Measurements from ENCODE around the gene HS3ST4. TPM values are rescaled to one million over a fixed set of nuclear protein-coding genes. Genes with fewer than 3 reads are reported as not detected.
"Not testable (repeated sequence)": the region's sequence is repeated elsewhere in the genome, so short reads cannot be mapped to it uniquely, and the experiment has no call there.

The HS3ST4 gene
- total RNA-seq, 1 donor from 2014 or later, result not detected

GRCh38 chr16:25771216-25771615 is 79.5 kb downstream of the HS3ST4 start:
- Mint-ChIP-seq H3K27me3 (no peaks in the 10 kb centered on the region), H3K36me3 (ENCODE audit: low read depth) (no peaks in the 10 kb centered on the region), H3K27ac (no peak overlapping the region), H3K4me3 (no peak overlapping the region), H3K9me3 (peaks cover 2% of the 10 kb centered on the region), H3K4me1 (no peaks in the 10 kb centered on the region)
- CTCF ChIA-PET, result no interaction called here
- POLR2A ChIA-PET, result no interaction called here
- ATAC-seq (ENCODE audit: low read depth) (no peak), DNase-seq (no peak)
- intact Hi-C loops (cut with micrococcal nuclease), result no loop called here
- TF ChIP-seq CTCF (IDR thresholded peaks at IDR 0.05), result no peak

- H3K4me1 Mint-ChIP-seq, result no peaks in the 10 kb centered on the region
- DNase-seq, result no peak
- H3K4me3 Mint-ChIP-seq, result no peak overlapping the region
- no peaks in the 10 kb centered on the region for H3K27me3 Mint-ChIP-seq
- H3K36me3 Mint-ChIP-seq (ENCODE audit: low read depth), result no peaks in the 10 kb centered on the region
- CTCF ChIA-PET, result no interaction called here
- TF ChIP-seq CTCF (IDR thresholded peaks at IDR 0.05), result no peak
- no peak overlapping the region for H3K27ac Mint-ChIP-seq
- peaks cover 2% of the 10 kb centered on the region for H3K9me3 Mint-ChIP-seq
- POLR2A ChIA-PET, result no interaction called here
- intact Hi-C loops (cut with micrococcal nuclease), result no loop called here
- ATAC-seq (ENCODE audit: low read depth), result no peak
Observed at GRCh38 chr16:25771812-25772568, 80.2 kb downstream of the HS3ST4 start.

- H3K9me3 Mint-ChIP-seq; ATAC-seq (ENCODE audit: low read depth); intact Hi-C loops (cut with micrococcal nuclease); H3K4me3 Mint-ChIP-seq; H3K27ac Mint-ChIP-seq; DNase-seq; H3K27me3 Mint-ChIP-seq; H3K4me1 Mint-ChIP-seq; POLR2A ChIA-PET; CTCF ChIA-PET; H3K36me3 Mint-ChIP-seq (ENCODE audit: low read depth): not testable (repeated sequence)
Observed at GRCh38 chr16:25776214-25776613, 84.5 kb downstream of the HS3ST4 start.

GRCh38 chr16:25783226-25783625 is 91.5 kb downstream of the HS3ST4 start:
- no peak overlapping the region for H3K27ac Mint-ChIP-seq
- intact Hi-C loops (cut with micrococcal nuclease), result no loop called here
- H3K4me1 Mint-ChIP-seq, result no peaks in the 10 kb centered on the region
- DNase-seq, result no peak
- H3K27me3 Mint-ChIP-seq, result no peaks in the 10 kb centered on the region
- no peak overlapping the region for H3K4me3 Mint-ChIP-seq
- H3K9me3 Mint-ChIP-seq, result no peaks in the 10 kb centered on the region
- ATAC-seq (ENCODE audit: low read depth), result no peak
- no peaks in the 10 kb centered on the region for H3K36me3 Mint-ChIP-seq (ENCODE audit: low read depth)
- ChIA-PET POLR2A (no interaction called here), CTCF (no interaction called here)
- TF ChIP-seq CTCF (IDR thresholded peaks at IDR 0.05), result no peak

GRCh38 chr16:25785361-25785760 is 93.6 kb downstream of the HS3ST4 start:
- no peak for TF ChIP-seq CTCF (IDR thresholded peaks at IDR 0.05)
- no peaks in the 10 kb centered on the region for H3K4me1 Mint-ChIP-seq
- intact Hi-C loops (cut with micrococcal nuclease), result no loop called here
- POLR2A ChIA-PET, result no interaction called here
- CTCF ChIA-PET, result no interaction called here
- no peaks in the 10 kb centered on the region for H3K9me3 Mint-ChIP-seq
- no peak for ATAC-seq (ENCODE audit: low read depth)
- no peaks in the 10 kb centered on the region for H3K27me3 Mint-ChIP-seq
- no peaks in the 10 kb centered on the region for H3K36me3 Mint-ChIP-seq (ENCODE audit: low read depth)
- H3K27ac Mint-ChIP-seq, result no peak overlapping the region
- no peak for DNase-seq
- H3K4me3 Mint-ChIP-seq, result no peak overlapping the region

- no peaks in the 10 kb centered on the region for H3K36me3 Mint-ChIP-seq (ENCODE audit: low read depth)
- ChIA-PET POLR2A (no interaction called here), CTCF (no interaction called here)
- ATAC-seq (ENCODE audit: low read depth), result no peak
- DNase-seq, result no peak
- H3K9me3 Mint-ChIP-seq, result no peaks in the 10 kb centered on the region
- no peak overlapping the region for H3K4me3 Mint-ChIP-seq
- TF ChIP-seq CTCF (IDR thresholded peaks at IDR 0.05), result no peak
- no peaks in the 10 kb centered on the region for H3K4me1 Mint-ChIP-seq
- no peak overlapping the region for H3K27ac Mint-ChIP-seq
- no peaks in the 10 kb centered on the region for H3K27me3 Mint-ChIP-seq
- intact Hi-C loops (cut with micrococcal nuclease), result no loop called here
Observed at GRCh38 chr16:25786748-25787147, 95.0 kb downstream of the HS3ST4 start.
